NCI-H2029 (cell line): ENCODE measurements around the gene UQCC3.
A peak's percentile ranks its signal among the peaks of the same experiment; 100 is the strongest.
"Not testable (repeated sequence)": the region's sequence is repeated elsewhere in the genome, so short reads cannot be mapped to it uniquely, and the experiment has no call there.

Source experiments
- DNase-seq: peaks from one replicate; lab custom pipeline; 2025; lab: John Stamatoyannopoulos, UW

UQCC3 gene

DNA sequence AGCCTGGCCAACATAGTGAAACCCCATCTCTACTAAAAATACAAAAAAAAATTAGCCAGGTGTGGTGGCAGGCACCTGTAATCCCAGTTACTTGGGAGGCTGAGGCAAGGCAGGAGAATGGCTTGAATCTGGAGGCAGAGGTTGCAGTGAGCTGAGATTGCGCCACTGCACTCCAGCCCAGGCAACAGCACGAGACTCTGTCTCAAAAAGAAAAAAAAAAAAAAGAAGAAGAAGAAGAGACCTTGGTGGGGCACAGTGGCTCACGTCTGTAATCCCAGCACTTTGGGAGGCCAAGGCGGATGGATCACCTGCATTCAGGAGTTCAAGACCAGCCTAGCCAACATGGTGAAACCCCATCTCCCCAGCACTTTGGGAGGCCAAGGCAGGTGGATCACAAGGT lies 32.4 kb downstream of the UQCC3 start:
- DNase-seq, result not testable (repeated sequence)

DNA sequence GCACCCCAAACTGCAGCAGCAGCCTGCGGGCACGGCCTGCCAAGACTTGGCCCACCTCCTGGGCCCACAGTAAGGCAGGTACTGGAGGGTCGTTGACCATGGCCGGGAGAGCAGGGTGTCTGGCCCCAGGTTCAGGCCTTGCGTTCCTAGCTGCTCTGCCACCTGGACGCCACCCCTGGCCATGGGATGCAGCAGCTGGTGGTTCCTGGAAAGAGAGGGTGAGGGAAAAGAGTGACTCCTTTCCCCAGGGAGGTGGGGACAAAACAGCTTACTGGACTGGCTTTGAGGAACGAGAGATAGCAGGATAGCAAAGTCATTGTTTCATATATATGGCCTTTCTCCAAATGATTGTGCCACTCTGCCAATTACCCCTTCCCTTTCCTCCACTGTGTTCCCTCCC lies 33.9 kb downstream of the UQCC3 start:
- DNase-seq, result no peak

DNA sequence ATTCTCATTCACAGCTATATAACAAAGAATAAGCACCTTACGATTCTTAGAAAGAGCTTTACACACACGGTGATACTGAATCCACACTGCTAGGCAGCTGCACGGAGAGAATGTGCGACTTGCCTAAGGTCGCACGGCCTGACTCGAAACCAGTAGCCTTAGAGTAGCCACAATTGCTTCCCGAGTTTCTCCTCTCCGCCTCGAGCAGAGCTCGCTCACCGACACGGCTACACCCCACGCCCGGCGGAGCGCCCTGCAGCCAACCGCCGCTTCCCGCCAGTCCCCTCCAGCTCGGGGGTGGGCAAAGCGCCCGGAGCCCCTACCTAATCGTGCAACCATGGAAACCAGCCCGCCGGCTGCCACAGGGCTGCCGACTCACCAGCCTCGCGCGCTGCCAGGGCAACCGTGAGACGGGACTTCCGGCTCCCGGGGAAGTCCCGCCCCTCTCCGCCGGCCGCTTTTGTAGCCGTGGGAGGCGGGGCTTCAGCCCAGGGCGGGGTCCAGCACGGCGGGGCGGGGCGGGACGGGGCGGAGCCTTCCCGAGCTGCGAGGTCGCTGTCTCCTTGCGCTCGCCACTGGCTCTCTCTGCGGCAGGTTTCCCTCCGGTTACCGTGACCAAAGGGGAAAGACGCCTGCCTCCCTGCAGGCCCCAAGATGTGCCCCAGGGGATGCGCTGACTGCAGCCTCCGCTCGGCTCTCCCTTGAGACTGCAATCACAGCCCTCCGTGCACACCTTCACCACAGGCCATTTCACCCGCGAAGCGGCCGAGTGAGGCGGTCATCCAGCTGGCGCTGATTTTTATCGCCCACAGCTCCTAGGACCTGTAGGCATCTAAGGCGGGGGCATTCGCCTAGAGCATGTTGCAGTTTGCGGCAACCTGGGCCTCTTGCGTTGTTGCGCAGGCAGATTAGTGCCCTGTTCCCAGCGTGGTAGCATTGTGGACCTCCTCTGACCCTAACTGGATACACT lies 34.7 kb downstream of the UQCC3 start:
- DNase-seq, result peak; percentile 96

DNA sequence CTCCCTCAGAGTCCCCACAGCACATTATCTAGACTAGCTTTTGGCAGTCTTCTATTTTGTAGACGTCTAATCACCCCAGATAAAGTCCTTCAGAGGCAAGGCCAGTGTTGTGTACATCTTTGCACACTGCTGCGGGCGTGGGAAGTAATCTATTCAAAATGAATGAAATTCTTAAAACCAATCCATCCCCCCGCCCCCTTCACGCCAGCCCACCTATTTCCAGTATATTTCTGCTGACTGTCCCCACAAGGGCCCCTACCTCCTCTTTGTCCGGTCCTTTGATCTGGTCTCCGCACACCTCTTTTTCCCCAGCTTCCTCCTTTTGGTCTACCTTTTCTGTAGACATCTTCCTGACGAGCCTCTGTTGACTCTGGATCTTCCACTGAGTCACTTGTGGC lies 35.4 kb downstream of the UQCC3 start:
- no peak for DNase-seq

DNA sequence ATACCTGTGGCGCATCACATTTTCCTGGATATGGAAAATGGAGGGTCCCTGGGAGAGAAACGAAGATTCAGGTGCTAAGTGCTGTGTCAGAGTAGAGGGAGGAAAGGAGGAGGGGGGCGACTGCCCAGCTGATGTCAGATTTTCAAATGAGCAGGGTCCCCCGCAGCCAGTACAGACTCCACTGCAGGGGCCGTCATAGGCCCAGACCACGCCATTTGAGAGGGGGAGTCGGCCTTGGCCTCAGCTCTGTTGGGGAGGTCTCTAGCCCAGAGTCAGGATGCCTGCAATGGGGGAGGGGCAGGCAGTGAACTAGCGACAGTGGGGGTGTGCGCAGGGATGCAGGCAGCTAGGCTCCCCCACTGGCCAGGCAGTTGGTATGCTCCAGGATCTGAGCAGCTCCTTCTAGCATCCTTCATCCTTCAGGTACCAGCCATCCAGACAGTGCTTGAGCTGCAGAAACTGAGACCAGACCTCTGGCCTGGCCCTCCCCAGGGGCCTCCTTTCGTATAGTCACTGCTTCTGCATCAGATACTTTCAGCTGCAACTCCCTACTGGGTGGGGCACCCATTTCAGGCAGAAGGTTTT lies 35.9 kb downstream of the UQCC3 start, which contains the start of the genes BSCL2 and GNG3:
Gene BSCL2 (minus strand): TSS at position 148 of the 585 bp plus-strand sequence. CDS start 229 bp downstream, outside the sequence.
Gene GNG3 (plus strand): TSS at position 400 of the 585 bp plus-strand sequence. CDS start 620 bp downstream, outside the sequence.
- no peak for DNase-seq

DNA sequence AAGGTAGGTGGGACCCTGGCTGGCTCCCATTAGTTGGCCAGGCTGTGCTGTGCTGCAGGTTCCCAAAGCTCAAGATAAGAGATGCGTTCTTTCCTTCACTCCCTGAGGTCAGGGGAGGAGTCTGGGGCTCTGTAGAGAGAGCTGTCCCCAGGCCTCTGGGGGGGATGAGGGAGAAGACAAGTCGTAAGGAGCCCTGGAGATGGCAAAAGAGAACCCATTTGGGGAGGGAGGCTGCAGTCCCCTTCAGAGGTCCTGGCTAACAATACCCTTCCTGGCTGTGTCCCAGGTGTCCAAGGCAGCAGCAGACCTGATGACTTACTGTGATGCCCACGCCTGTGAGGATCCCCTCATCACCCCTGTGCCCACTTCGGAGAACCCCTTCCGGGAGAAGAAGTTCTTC lies 36.9 kb downstream of the UQCC3 start:
- DNase-seq, result no peak

DNA sequence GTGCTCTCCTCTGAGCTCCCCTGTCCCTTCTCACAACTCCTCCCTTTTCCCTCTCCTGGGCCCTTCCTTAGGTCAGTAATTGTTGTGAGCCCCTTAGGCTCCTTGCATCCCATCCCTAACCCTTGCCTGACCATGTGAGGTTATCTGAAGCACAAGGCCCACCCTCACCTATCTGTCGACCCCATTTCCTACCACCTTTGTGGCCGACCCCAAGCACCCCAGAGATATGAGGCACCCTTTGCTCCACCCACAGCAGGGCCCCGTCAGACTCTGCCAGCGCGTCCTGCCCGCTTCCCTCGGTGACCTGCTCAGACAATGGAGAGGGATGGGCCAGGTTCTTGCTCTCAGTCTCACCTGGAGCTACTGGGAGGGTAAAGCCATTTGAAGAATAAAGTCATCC lies 37.3 kb downstream of the UQCC3 start:
- DNase-seq, result peak; percentile 55

DNA sequence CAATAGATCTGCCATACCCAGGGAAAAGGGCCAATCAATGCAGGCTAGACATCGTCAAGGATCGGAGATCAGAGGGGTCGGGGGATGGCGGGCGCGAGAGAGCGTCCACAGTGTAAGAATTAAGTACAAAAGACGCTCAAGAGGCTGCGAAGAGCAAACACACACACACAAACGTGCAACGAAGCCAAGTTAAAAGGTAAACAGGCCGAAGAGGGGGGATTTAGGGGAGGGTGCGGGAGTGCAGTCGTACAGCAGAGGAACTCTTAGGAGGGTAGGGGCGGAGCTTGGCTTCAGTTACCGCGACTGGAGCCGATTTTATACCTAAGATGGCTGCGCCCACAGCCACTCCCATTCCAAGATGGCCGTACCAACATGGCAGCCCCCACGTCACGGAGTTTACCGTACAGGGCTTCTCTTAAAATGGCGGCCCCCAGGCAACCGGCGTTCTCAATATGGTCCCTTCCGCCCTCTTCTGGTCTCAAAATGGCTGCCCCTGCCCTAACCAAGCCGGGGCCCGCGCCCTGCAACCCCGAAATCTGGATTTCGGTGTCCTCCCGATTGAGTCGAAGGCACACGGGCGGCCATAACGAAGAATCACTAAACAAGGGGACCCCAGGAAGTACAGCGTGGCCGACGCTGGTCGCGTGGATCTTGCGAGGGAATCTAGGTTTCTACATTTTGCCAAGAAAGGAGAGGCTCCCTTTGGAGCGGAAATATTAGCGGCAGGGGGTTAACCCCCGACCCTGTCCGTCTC lies 38.0 kb downstream of the UQCC3 start:
- DNase-seq, result peak; percentile 99

DNA sequence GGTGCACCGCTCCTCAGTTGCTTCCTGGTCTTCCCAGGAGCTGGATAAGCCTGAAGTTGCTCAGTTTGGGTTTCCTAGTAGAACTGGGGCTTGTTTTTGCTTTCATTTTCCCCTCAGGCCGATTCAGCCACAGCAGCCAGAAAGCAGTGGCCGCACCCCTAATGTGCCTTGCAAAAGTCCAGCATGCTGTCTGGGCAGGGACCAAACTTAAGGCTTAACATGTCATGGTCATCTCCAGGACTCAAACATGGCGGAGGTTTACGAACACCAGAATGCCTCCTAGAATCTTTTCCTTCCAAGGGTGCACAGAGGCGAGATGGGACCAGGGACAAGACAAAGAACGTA lies 38.5 kb downstream of the UQCC3 start:
- DNase-seq, result no peak

DNA sequence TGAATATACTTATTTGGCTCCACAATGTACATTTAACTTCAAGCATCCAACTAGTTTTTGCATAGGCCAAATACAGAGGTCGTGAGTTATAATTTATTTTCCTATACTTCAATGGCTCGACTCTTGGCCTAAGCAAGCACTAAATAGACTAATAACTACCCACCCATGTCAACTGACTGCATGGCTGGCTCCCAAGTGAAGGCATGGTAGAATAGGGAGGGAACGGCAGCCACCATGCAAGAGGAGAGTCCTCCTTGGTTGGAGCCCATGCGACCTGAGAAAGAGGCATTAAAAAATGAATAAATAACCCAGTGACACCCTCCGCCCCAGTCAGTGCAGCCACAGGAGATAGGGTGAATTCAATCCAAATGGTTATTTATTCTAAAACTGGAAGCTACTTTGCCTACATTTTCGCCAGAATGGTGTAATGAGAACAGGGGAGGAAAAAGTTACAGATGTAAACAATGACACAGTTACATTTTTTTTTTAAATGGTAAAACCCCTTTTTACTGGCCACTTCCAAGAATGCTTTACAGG lies 40.9 kb downstream of the UQCC3 start:
- no peak for DNase-seq

DNA sequence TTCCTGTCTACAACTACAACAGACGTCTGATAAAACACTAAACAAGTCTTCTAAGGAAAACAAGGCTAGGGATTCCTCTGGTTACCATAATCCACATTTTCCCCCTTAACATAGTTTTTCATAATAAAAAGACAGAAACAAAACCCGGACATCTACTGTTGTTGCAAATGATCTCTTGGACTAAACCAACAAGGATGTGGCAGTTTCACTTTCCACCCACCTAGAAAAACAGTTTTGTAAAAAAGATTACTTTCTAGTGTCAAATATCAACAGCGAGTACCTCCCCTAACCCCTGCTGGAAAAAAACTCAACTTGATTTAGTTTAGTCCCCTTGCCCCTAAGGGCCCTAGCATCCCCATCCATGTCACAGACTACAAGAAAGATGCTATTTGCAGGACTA lies 41.4 kb downstream of the UQCC3 start:
- DNase-seq, result no peak

DNA sequence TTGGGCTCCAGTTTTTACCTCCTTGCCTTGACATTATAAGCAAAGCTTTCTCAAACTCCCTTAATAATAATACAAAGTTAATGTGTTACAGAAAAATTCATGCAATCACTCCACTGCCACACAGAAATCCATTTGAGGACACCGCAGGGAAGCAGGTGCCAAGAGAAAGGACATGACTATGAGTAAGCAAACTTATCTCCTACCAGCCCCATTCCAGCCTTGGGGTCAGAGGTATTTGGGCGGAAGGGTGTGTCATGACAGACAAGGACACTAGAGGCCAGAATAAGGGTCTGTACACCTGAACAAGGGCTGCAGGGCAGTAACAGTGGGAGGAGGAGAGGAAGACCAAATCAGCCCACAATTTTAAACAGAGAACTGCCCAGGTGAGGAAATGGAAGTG lies 41.9 kb downstream of the UQCC3 start:
- no peak for DNase-seq

DNA sequence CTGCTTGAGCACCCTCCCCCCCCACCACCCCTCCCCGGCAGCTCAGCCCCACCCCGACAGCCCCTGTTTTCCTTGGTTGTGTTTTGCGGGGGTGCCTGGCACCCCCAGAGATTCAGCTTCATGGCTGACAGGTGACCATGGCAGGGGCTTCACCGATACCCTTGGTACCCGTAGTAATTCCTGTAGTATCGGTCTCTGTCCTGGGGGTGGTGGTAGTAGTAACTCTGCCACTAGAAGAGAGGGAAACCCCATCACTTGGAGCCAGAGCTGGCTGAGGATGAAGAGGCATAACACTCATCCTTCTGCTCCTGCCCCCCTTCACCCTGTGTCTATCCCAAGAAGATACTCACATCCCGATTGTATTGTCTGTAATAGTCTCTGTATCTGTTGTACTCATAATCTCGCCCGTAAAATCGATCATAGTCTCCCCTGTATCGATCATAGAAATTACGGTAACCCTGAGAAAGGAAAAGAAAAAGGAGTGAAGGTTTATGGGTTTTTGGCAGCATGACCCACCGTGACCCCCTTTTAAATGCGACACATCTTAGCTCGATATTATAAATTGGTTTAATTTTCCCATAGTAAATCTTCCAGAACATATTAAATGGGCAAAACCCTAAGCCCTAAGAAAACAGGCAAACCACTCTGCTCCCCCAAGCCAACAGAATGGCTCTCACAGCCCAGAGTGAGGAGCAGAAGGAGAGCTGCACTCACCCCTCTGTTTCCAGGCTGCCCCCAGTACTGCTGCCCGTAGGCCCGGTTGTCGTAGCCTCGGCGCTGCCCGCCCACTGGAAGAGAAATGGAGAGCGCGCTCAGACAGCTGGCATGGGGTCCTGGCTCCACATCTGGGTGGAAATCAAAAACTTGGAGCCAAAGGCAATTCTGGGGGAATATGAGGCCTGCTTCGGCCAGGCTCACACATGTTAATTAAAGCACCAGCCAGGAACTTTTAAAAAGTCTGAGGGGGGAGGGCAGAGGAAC lies 44.0 kb downstream of the UQCC3 start:
- no peak for DNase-seq

DNA sequence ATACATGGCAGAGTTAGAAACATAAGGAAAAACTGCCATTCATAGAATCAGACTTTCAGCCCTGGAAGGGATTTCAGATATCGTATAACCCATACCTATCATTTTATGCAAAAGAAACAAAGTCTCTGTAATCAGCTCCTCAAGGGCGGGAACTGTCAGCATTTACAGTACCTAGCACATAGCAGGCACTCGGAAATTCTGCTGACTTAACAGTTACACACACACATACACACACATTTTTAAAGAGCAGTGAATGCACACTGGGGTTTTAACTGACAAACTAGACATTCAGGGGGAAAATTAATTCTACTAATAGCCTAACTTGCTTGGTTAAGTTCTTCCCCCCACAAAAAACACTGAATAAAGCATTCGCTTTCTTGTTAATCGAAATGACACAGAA lies 44.7 kb downstream of the UQCC3 start:
- no peak for DNase-seq

DNA sequence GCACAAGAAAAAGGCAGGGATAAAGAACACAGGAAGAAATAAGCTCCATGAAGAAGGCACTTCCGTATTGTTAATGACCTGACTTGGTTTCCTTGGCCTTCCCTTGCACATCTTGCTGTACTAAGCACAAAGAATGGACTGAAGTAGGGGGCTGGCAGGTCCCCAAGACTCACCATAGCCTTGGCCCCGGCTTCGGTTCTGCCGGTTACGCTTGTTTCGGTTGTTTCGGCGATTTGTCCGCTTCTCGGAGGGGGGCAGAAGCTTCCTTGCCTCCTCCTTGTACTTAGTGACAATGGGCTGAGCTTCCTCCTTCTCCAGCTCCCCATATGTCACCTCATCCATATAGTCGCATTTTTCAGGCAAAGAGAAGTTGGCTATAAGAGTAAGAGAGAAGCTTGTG lies 45.3 kb downstream of the UQCC3 start:
- no peak for DNase-seq

DNA sequence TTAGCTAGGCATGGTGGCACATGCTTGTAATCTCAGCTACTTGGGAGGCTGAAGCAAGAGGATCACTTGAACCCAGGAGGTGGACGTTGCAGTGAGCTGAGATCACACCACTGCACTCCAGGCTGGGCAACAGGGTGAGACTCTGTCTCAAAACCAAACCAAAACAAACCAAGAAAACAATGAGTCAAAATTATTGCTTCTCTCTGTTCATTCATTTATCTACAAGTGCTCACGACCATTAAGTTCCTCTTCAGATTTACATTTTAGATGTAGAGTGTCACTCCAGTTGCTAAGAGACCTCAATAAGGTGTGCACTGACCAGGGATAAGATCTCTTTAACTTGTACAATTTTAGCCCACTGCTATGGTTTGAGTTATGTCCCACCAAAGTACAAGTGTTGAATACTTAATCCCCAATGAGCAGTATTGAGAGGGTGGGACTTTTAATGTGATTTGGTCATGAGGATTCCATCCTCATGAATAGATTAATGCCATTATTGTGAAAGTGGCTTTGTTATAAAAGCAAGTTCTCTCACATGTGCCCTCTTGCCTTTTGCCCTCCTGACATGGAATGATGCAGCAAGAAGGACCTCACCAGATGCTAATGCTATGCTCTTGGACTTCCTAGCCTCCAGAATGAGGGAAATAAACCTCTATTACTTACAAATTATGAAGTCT lies 48.0 kb downstream of the UQCC3 start:
- no peak for DNase-seq

DNA sequence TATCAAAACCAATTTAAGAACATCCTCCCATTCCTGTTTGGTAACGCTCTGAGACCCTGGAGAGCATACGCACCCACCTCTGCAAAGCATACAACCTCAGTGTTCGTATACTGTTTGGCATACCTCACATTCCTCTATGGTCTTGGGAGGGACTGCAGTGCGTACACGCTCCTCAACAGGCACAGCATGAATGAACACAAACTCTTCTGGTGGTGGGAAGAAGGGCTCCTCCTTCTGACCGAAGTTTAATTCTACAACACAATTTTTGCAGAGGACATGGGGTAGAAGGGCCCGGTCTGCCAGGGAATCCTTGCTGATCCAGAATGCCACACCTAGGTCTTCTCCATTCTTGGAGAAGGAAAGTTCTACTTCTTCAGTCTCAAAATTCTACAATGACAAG lies 50.5 kb downstream of the UQCC3 start:
- no peak for DNase-seq
